Measurements from ENCODE around the gene CENPB. TPM values are rescaled to one million over a fixed set of nuclear protein-coding genes. Genes with fewer than 3 reads are reported as not detected.

The CENPB gene
- total RNA-seq, 1 donor from 2014 or later, result 173 TPM

DNA sequence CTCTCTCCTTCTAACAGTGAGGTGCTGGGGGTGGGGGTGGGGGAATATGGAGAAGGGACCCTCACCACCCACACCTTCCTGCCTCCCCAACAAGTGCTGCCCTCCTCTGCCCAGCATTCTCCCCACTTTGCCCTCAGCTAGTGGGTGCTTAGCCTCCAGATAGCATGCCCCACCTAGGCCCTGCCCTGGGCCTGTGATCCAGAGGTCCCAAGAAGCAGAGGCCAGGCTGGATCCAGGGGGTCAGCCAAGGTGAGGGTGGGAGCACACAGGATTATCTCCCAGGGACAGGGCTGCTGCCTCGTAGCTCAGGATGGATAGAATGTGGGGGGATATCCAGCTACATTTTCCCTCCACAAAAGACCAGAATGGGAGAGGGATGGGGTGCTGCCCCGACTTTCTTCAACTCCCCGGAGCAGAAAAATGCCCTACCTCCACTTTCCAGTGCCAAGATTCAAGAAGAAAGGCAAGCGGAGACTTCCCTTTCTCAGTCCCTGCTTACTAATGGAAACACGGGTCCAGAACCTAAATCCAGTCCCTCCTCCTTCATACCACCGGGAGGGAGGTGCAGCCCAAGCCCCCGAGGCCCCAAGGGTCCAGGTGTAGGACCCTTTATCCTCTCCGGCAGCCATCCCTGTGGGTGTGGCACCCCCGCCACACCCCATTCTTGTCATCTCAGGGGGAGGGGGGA lies 20.0 kb downstream of the CENPB start:
- Histone ChIP-seq H3K36me3 (no peaks in the 10 kb centered on the region), H3K4me3 (peak overlapping the region; percentile 78), H3K27me3 (no peaks in the 10 kb centered on the region), H3K4me1 (peaks cover 5 to 11% of the 10 kb centered on the region in 2 donors), H3K27ac (no peak overlapping the region), H3K9me3 (no peaks in the 10 kb centered on the region)
- no peak for DNase-seq (ENCODE audit: low spot score in 2 of 2)
- TF ChIP-seq, protein P1, sequence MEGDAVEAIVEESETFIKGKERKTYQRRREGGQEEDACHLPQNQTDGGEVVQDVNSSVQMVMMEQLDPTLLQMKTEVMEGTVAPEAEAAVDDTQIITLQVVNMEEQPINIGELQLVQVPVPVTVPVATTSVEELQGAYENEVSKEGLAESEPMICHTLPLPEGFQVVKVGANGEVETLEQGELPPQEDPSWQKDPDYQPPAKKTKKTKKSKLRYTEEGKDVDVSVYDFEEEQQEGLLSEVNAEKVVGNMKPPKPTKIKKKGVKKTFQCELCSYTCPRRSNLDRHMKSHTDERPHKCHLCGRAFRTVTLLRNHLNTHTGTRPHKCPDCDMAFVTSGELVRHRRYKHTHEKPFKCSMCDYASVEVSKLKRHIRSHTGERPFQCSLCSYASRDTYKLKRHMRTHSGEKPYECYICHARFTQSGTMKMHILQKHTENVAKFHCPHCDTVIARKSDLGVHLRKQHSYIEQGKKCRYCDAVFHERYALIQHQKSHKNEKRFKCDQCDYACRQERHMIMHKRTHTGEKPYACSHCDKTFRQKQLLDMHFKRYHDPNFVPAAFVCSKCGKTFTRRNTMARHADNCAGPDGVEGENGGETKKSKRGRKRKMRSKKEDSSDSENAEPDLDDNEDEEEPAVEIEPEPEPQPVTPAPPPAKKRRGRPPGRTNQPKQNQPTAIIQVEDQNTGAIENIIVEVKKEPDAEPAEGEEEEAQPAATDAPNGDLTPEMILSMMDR (IDR thresholded peaks at IDR 0.05), result no peak
- intact Hi-C loops (cut with DNase I), result loop anchor here (1.0 to 2.0 kb wide), 3 partner anchors 14 to 54 kb away; partner anchors contain the start of genes AP5S1 and SPEF1

DNA sequence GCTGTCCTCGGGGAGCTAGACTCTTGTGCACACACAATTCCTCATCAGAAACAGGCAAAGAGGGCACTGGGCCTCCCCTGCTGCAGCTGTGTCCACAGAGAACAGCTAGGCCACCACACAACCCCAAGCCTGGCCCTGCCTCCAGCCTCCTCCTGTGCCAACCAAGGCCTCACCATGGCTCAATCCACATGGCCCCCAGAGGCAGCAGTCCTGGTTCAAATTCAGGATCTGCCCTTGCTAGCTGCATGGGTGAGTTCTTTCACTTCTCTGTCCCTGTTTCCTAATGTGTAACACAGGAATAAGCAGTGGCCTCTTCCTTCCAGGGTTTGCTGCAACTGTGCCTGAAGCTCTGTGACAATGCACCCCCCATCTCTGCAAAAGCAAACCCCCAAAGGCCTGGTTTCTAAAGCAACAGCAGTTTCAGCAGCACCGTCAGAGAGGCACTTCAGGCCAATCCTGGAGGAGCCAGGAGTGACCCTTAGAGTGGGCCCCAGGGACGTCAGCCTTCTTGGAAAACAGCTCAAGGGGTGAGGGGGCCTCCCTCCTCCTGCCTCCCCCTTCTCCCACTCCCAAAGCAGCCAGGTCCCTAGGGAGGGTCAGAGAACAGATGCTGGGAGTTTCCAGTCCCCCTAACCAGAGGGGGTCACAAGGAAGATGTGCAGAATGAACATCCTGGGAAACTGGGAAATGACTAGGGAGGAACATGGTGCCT lies 21.2 kb downstream of the CENPB start:
- H3K27me3 ChIP-seq, result no peaks in the 10 kb centered on the region
- peaks cover 5 to 11% of the 10 kb centered on the region in 2 donors for H3K4me1 ChIP-seq
- no peak for DNase-seq (ENCODE audit: low spot score in 2 of 2)
- intact Hi-C loops (cut with DNase I), result no loop called here
- TF ChIP-seq, protein P1 (IDR thresholded peaks at IDR 0.05), result no peak
- no peaks in the 10 kb centered on the region for H3K9me3 ChIP-seq
- no peaks in the 10 kb centered on the region for H3K36me3 ChIP-seq
- H3K4me3 ChIP-seq, result no peak overlapping the region
- H3K27ac ChIP-seq, result no peak overlapping the region

DNA sequence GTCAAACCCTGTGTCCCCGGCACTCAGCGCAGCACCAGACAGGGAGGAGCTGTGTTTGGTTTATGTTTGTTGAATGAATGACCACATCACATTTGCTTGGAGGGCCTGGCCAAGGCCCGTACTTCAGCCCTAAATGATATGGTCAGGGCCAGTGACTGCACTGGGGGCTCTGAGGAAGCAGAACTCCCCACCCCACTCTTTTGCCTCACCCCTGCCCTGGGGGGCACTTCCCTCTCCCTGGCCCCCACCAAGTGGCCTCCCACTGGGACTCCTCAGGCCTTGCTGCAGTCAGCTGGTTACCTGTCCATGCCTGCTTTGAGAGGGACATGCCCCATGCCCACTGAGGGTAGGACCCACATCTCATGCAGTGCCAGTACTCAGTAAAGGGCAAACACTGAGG lies 21.9 kb downstream of the CENPB start:
- TF ChIP-seq, protein P1 (IDR thresholded peaks at IDR 0.05), result no peak
- H3K4me3 ChIP-seq, result no peak overlapping the region
- H3K27ac ChIP-seq, result no peak overlapping the region
- no peaks in the 10 kb centered on the region for H3K36me3 ChIP-seq
- no peaks in the 10 kb centered on the region for H3K9me3 ChIP-seq
- DNase-seq (ENCODE audit: low spot score in 2 of 2), result no peak
- H3K4me1 ChIP-seq, result peaks cover 5 to 11% of the 10 kb centered on the region in 2 donors
- no peaks in the 10 kb centered on the region for H3K27me3 ChIP-seq
- intact Hi-C loops (cut with DNase I), result no loop called here

DNA sequence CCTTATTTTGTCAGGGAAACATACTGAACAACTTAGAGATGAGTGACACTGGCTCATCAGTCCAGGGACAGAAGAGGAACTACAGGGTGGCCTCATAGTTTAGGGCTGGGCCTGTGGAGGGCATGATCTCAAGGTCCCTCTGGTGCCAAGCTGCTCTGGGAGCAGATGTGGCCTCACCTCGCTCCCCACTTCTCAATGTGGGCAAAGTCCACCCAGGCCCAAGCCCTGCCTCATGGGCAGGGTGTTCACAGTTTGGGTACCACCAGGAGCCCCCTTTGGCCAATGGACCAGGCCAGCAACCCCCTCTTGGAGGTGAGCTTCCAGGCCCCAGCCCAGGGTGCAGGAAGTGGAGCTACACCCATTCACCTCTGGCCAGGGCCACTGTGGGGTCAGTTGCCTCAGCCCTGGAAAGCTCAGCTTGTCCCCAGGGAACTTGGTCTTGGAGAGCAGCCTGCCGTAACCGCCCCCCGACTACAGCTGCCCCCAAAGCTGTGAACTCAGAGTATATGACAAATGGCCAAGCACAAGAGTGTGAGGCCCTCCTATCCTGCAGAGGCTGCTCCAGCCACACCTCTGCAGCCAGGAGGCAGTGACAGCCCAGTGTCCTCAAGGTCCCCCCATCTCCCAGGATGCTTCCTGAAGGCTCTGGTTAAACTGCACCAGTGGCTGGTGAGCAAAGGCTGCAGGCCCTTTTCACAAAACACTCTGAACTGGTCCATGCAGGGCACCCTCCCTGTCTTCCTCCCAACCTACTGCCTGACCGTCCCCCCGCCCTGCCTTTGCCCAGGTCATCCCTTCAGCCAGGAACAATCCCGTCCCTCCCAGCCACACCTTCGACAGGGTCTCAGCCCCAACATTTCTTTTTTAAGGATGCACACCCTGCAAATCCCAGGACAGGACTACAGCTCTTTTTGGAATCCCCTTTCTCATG lies 22.6 kb downstream of the CENPB start:
- Histone ChIP-seq H3K9me3 (no peaks in the 10 kb centered on the region), H3K4me1 (peaks cover 5 to 10% of the 10 kb centered on the region in 2 donors), H3K4me3 (no peak overlapping the region), H3K36me3 (no peaks in the 10 kb centered on the region), H3K27ac (no peak overlapping the region), H3K27me3 (no peaks in the 10 kb centered on the region)
- no peak for DNase-seq (ENCODE audit: low spot score in 2 of 2)
- TF ChIP-seq, protein P1 (IDR thresholded peaks at IDR 0.05), result no peak
- intact Hi-C loops (cut with DNase I), result no loop called here

DNA sequence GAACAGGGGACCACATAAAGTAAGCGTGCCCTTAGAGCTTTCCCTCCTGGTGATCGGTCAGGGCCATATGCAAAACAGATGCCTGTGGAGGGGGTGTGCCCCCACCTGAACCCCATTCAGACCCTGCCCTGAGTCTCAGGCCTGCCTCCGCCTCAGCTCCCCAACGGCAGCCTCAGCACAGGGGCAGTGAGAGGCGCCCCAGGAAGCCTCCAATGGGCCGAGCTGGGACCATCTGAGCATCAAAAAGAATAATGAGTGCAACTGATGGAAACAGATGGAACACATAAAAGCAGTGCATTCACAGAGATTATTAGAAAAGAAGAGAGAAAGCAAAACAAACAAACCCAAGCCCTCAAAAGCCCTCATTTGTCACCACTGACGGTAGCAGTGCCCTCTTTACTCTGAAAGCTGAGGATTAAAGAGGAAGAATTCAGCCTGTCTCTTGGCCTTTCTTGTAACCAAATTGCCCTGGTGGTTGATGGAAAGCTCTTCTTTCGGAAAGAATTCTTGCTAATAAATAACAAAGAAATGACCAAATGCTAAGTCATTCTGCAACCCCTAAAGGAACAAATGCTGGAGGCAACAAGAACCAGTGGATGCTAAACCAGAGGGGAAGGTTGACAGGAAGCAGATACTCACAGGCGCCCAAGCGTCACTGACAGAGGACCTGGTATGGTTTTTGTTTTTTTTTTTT lies 25.7 kb downstream of the CENPB start:
- TF ChIP-seq, protein P1 (IDR thresholded peaks at IDR 0.05), result no peak
- Histone ChIP-seq H3K27me3 (no peaks in the 10 kb centered on the region), H3K4me1 (no peaks in the 10 kb centered on the region), H3K9me3 (no peaks in the 10 kb centered on the region), H3K4me3 (no peak overlapping the region), H3K36me3 (no peaks in the 10 kb centered on the region), H3K27ac (no peak overlapping the region)
- no peak for DNase-seq (ENCODE audit: low spot score in 2 of 2)
- intact Hi-C loops (cut with DNase I), result no loop called here

Data from ascending aorta (tissue), 2 donors.